ENCODE results near the gene PNMA3. TPM values are rescaled to one million over a fixed set of nuclear protein-coding genes. Genes with fewer than 3 reads are reported as not detected.
"Not testable (repeated sequence)": the region's sequence is repeated elsewhere in the genome, so short reads cannot be mapped to it uniquely, and the experiment has no call there.

The PNMA3 gene
- total and polyA plus RNA-seq, 7 experiments from 2014 or later: 0.08 to 10.9 (median 4.1) TPM

GRCh38 chrX:153071909-153072583, 15.8 kb downstream of the PNMA3 start, which contains the start of gene PNMA6A:
TSS of gene PNMA6A (plus strand) at chrX:153072454. CDS start at chrX:153073063, 609 bp downstream.
- H3K4me3 Mint-ChIP-seq; H3K4me1 ChIP-seq (ENCODE audit: control insufficient read depth in 2 of 2, insufficient read depth in 2 of 2, low read length in 2 of 2); H3K36me3 ChIP-seq (ENCODE audit: control insufficient read depth in 2 of 3, insufficient read depth in 3 of 3, low read length in 3 of 3); H3K36me3 Mint-ChIP-seq; DNase-seq; POLR2A ChIA-PET; H3K4me3 ChIP-seq (ENCODE audit: low read length); H3K4me1 Mint-ChIP-seq; H3K27ac Mint-ChIP-seq; H3K9me3 Mint-ChIP-seq; intact Hi-C loops (cut with micrococcal nuclease); CTCF ChIA-PET; H3K27me3 ChIP-seq (ENCODE audit: control insufficient read depth in 2 of 2, insufficient read depth in 2 of 2, low read length in 2 of 2); H3K27me3 Mint-ChIP-seq; H3K9me3 ChIP-seq (ENCODE audit: control insufficient read depth in 2 of 3, low read length in 3 of 3); H3K27ac ChIP-seq (ENCODE audit: low read depth, low read length): not testable (repeated sequence)
- ATAC-seq: peak; percentile 72

GRCh38 chrX:153073331-153073730, 17.1 kb downstream of the PNMA3 start:
- H3K4me3 ChIP-seq (ENCODE audit: low read length); H3K27me3 Mint-ChIP-seq; H3K27ac ChIP-seq (ENCODE audit: low read depth, low read length); H3K4me1 Mint-ChIP-seq; CTCF ChIA-PET; POLR2A ChIA-PET; ATAC-seq; intact Hi-C loops (cut with micrococcal nuclease); H3K36me3 Mint-ChIP-seq; H3K27me3 ChIP-seq (ENCODE audit: control insufficient read depth in 2 of 2, insufficient read depth in 2 of 2, low read length in 2 of 2); H3K4me3 Mint-ChIP-seq; H3K9me3 Mint-ChIP-seq; H3K9me3 ChIP-seq (ENCODE audit: control insufficient read depth in 2 of 3, low read length in 3 of 3); DNase-seq; H3K36me3 ChIP-seq (ENCODE audit: control insufficient read depth in 2 of 3, insufficient read depth in 3 of 3, low read length in 3 of 3); H3K4me1 ChIP-seq (ENCODE audit: control insufficient read depth in 2 of 2, insufficient read depth in 2 of 2, low read length in 2 of 2); H3K27ac Mint-ChIP-seq: not testable (repeated sequence)

- no peaks in the 10 kb centered on the region for H3K4me1 ChIP-seq (ENCODE audit: control insufficient read depth in 2 of 2, insufficient read depth in 2 of 2, low read length in 2 of 2)
- DNase-seq: no peak
- no peaks in the 10 kb centered on the region for H3K27me3 ChIP-seq (ENCODE audit: control insufficient read depth in 2 of 2, insufficient read depth in 2 of 2, low read length in 2 of 2)
- intact Hi-C loops (cut with micrococcal nuclease): no loop called here
- H3K36me3 Mint-ChIP-seq: no peaks in the 10 kb centered on the region
- no peaks in the 10 kb centered on the region for H3K36me3 ChIP-seq (ENCODE audit: control insufficient read depth in 2 of 3, insufficient read depth in 3 of 3, low read length in 3 of 3)
- no peak overlapping the region for H3K27ac ChIP-seq (ENCODE audit: low read depth, low read length)
- no peaks in the 10 kb centered on the region for H3K4me1 Mint-ChIP-seq
- H3K4me3 ChIP-seq (ENCODE audit: low read length): no peak overlapping the region
- H3K27ac Mint-ChIP-seq: no peak overlapping the region
- no peaks in the 10 kb centered on the region for H3K9me3 Mint-ChIP-seq
- peaks cover 0 to 4% (median 0%) of the 10 kb centered on the region in 5 donors for H3K27me3 Mint-ChIP-seq
- no peak for ATAC-seq
- POLR2A ChIA-PET: no interaction called here
- H3K9me3 ChIP-seq (ENCODE audit: control insufficient read depth in 2 of 3, low read length in 3 of 3): no peaks in the 10 kb centered on the region
- peak overlapping the region in 2 of 10 donors; percentile 44 to 57 for H3K4me3 Mint-ChIP-seq
- CTCF ChIA-PET: no interaction called here
Measured at GRCh38 chrX:153074262-153074899, 18.1 kb downstream of the PNMA3 start.

- H3K4me3 Mint-ChIP-seq: peak overlapping the region in 5 of 10 donors; percentile 38 to 64 (median 57)
- no peaks in the 10 kb centered on the region for H3K4me1 Mint-ChIP-seq
- H3K36me3 Mint-ChIP-seq: no peaks in the 10 kb centered on the region
- POLR2A ChIA-PET: no interaction called here
- no peaks in the 10 kb centered on the region for H3K9me3 Mint-ChIP-seq
- H3K27ac Mint-ChIP-seq: no peak overlapping the region
- CTCF ChIA-PET: no interaction called here
- no peak overlapping the region for H3K4me3 ChIP-seq (ENCODE audit: low read length)
- H3K36me3 ChIP-seq (ENCODE audit: control insufficient read depth in 2 of 3, insufficient read depth in 3 of 3, low read length in 3 of 3): no peaks in the 10 kb centered on the region
- H3K9me3 ChIP-seq (ENCODE audit: control insufficient read depth in 2 of 3, low read length in 3 of 3): no peaks in the 10 kb centered on the region
- DNase-seq: no peak
- H3K4me1 ChIP-seq (ENCODE audit: control insufficient read depth in 2 of 2, insufficient read depth in 2 of 2, low read length in 2 of 2): no peaks in the 10 kb centered on the region
- peaks cover 0 to 4% (median 0%) of the 10 kb centered on the region in 5 donors for H3K27me3 Mint-ChIP-seq
- H3K27ac ChIP-seq (ENCODE audit: low read depth, low read length): no peak overlapping the region
- no peak for ATAC-seq
- H3K27me3 ChIP-seq (ENCODE audit: control insufficient read depth in 2 of 2, insufficient read depth in 2 of 2, low read length in 2 of 2): no peaks in the 10 kb centered on the region
- intact Hi-C loops (cut with micrococcal nuclease): no loop called here
Measured at GRCh38 chrX:153074935-153075334, 18.7 kb downstream of the PNMA3 start.

GRCh38 chrX:153075366-153075765, 19.1 kb downstream of the PNMA3 start:
- H3K36me3 ChIP-seq (ENCODE audit: control insufficient read depth in 2 of 3, insufficient read depth in 3 of 3, low read length in 3 of 3): no peaks in the 10 kb centered on the region

GRCh38 chrX:153077437-153078135, 21.3 kb downstream of the PNMA3 start:
- H3K9me3 ChIP-seq (ENCODE audit: control insufficient read depth in 2 of 3, low read length in 3 of 3); H3K36me3 ChIP-seq (ENCODE audit: control insufficient read depth in 2 of 3, insufficient read depth in 3 of 3, low read length in 3 of 3); H3K27ac Mint-ChIP-seq; H3K27ac ChIP-seq (ENCODE audit: low read depth, low read length); CTCF ChIA-PET; H3K27me3 ChIP-seq (ENCODE audit: control insufficient read depth in 2 of 2, insufficient read depth in 2 of 2, low read length in 2 of 2); H3K4me1 ChIP-seq (ENCODE audit: control insufficient read depth in 2 of 2, insufficient read depth in 2 of 2, low read length in 2 of 2); H3K36me3 Mint-ChIP-seq; H3K4me3 ChIP-seq (ENCODE audit: low read length); H3K4me1 Mint-ChIP-seq; H3K4me3 Mint-ChIP-seq; H3K27me3 Mint-ChIP-seq; intact Hi-C loops (cut with micrococcal nuclease); POLR2A ChIA-PET; H3K9me3 Mint-ChIP-seq; DNase-seq: not testable (repeated sequence)
- peak; percentile 76 for ATAC-seq

More at GRCh38 chrX:153075366-153075765, 19.1 kb downstream of the PNMA3 start:
- Histone ChIP-seq H3K27me3 (ENCODE audit: control insufficient read depth in 2 of 2, insufficient read depth in 2 of 2, low read length in 2 of 2) (no peaks in the 10 kb centered on the region), H3K27ac (ENCODE audit: low read depth, low read length) (no peak overlapping the region), H3K9me3 (ENCODE audit: control insufficient read depth in 2 of 3, low read length in 3 of 3) (no peaks in the 10 kb centered on the region), H3K4me3 (ENCODE audit: low read length) (no peak overlapping the region), H3K4me1 (ENCODE audit: control insufficient read depth in 2 of 2, insufficient read depth in 2 of 2, low read length in 2 of 2) (no peaks in the 10 kb centered on the region)
- Mint-ChIP-seq H3K9me3 (no peaks in the 10 kb centered on the region), H3K4me3 (no peak overlapping the region), H3K27me3 (peaks cover 0 to 4% (median 0%) of the 10 kb centered on the region in 5 donors), H3K36me3 (no peaks in the 10 kb centered on the region), H3K27ac (no peak overlapping the region), H3K4me1 (no peaks in the 10 kb centered on the region)
- ATAC-seq (no peak), DNase-seq (no peak)
- CTCF ChIA-PET: no interaction called here
- POLR2A ChIA-PET: no interaction called here
- intact Hi-C loops (cut with micrococcal nuclease): no loop called here

Data from naive thymus-derived CD4-positive, alpha-beta T cell (primary cell).